SIG-M5 (cell line): ENCODE measurements around the gene PPP2R2C.

Experiments used
- DNase-seq: peaks from one replicate; lab custom pipeline; 2025; lab: John Stamatoyannopoulos, UW

Gene PPP2R2C

GRCh38 chr4:6472387-6473263 lies at the start of gene PPP2R2C:
PPP2R2C (minus strand) TSS chr4:6472614; CDS start chr4:6472229, 385 bp downstream.
- no peak for DNase-seq

- DNase-seq, result no peak
These were observed 48.6 kb upstream of the PPP2R2C start for GRCh38 chr4:6520978-6521377.

DNA sequence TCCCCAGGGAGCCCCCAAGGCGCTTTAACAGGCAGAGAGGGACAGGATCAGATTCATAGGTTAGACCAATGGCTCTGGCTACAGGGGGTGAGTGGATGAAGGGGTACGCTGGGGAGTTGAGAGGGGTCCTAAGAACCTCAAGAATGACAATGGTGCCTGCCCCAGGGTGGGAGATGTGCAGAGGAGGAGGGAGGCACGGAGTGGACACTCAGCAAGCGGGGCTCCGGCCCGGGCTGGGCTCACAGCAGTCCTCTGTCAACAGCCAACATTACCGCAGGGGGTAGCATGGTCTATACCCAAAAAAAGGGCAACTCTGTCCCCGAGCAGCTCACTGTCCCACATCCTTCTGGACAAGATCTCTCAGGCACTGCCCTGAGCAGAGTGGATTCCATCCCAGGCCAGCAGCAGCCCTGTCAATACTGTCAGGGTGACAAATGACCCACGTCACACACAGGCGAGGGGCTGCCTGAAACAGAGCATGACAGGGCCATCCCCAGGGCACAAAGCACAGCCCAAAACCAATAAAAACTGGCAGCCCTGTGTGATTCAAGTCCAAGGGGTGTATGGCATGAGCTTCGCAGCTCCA lies 47.7 kb upstream of the PPP2R2C start:
- DNase-seq, result no peak

- no peak for DNase-seq
These were observed 44.8 kb upstream of the PPP2R2C start for GRCh38 chr4:6517171-6517570.

DNA sequence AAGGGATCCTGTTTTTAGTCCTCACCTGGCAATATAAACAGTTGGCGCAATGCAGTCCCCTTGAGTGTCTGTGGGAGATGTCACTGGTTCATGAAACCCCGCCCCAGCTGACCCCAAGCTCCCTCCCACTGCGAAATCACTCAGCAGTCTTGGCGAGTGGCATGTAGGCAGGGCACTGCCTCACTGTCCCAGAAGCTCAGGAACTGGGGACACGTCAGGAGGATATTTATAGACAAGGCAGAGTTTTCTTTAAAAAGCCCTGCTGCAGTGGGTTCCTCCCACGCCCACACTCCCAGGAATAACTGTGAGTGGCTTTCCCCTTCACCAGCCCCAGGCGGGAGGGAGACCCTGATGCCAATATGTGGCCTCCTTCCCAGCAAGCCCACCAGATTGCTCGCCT lies 44.3 kb upstream of the PPP2R2C start:
- no peak for DNase-seq

GRCh38 chr4:6516281-6516680 lies 43.9 kb upstream of the PPP2R2C start:
- DNase-seq, result no peak

DNA sequence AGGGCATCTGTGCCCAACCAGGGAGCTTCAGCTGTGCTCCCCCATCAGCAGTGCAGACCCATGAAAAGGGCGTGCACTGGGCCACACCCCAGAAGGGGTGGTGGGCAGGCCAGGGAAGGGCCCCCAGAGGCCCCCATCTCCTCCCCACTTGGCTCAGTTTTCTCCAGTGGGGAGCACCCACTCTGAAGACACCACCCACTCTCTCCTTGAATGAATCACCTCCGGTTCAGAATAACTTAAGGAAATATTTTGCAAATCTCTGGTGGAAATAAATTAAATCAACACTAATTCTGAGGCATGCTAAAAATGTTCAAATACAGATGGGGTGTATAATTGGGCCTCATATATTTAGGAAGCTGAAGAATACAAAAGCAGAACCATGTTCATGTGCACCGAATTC lies 41.3 kb upstream of the PPP2R2C start:
- no peak for DNase-seq

- no peak for DNase-seq
These were observed 37.2 kb upstream of the PPP2R2C start for GRCh38 chr4:6509587-6509986.

- no peak for DNase-seq
These were observed 34.9 kb upstream of the PPP2R2C start for GRCh38 chr4:6507345-6507744.

GRCh38 chr4:6506616-6507140 lies 34.3 kb upstream of the PPP2R2C start:
- no peak for DNase-seq

- DNase-seq, result no peak
These were observed 32.6 kb upstream of the PPP2R2C start for GRCh38 chr4:6504900-6505496.

DNA sequence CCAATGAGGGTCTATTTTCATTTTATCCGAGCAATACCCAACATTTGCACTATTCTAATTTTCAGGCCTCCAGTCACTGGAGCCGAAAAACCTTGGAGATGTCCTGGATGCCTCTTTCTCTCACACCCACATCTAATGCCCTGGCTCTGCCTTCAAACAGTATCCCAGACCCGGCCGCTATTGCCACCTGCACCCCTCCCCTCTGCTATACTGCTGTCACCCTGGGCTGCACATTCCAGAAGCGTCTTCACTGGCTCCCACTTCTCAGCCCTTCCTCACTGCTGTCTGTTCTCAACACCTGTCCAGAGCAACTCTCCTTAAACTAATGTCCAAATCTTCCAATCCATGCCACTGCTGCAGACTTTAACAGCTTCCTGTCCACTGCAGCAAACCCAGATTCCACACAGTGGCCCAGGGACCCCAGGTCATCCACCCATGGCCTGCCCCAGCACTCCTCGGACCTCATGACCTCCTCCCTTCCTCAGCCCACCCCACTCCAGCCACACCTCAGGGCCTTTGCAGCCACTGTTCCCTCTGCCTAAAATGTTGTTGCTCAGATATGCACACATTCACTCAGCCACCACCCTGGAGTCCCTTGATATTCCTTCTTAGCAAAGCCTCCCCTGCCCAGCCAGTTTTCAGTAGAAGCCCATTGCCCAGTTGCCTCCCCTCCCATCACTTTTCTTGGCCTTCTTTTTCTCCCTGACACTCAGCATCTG lies 30.5 kb upstream of the PPP2R2C start:
- DNase-seq, result no peak

DNA sequence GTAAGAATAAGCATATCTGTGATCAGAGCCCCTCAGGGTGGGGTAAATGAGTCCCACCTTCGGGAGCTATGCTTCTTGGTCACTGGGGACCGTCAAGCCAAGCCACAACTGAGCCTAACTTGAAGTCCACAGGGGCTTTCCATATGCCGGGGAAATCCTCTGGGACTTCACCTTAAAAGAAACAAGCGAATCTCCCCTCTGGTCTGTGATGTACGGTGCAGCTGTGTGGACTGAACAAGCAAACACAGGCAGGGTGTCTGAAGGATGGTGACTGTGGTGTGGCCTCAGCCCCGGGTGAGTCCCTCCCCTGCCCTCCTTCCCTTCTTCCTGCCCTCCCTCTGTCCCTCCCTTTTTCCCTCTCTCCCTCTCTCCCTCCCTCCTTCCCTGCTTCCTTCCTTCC lies 29.7 kb upstream of the PPP2R2C start:
- no peak for DNase-seq

GRCh38 chr4:6501171-6501570 lies 28.8 kb upstream of the PPP2R2C start:
- DNase-seq, result no peak

- DNase-seq, result no peak
These were observed 28.2 kb upstream of the PPP2R2C start for GRCh38 chr4:6500481-6501140.

GRCh38 chr4:6499238-6499600 lies 26.8 kb upstream of the PPP2R2C start:
- DNase-seq, result no peak

DNA sequence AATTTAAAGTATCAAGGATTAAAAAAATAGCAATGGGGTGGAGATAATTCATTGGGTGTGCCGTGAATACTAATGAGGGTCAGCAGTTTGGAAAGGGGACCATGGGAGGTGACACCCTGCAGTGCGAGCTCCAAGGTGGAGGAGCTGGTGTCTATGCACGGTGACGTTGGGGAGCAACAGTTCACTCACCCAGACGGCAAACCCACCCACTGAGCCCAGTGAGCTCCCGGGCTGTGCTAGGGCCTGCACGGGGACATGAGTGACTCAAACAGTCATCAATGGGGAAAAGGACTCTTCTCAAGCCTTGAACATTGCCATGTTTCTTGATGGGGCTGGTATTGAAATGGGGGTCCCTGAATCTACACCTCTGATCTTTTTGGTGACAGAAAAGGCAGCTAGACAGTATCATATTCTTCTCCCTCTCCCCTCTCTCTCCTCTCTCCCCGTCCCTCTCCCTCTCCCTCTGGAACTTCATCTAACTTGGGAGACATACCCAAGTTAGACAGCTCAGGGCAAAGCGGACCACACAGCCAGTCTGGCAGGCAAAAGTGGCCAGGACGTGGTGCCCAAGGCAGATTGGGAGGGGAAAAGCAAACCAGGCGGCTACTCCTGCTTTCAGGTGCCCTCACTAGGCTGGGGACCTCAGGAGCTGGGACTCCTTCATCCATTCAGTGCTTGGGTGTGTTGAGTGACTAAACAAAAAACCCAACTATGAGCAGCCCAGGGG lies 26.3 kb upstream of the PPP2R2C start:
- no peak for DNase-seq

- no peak for DNase-seq
These were observed 25.4 kb upstream of the PPP2R2C start for GRCh38 chr4:6497796-6498195.

GRCh38 chr4:6495736-6496135 lies 23.3 kb upstream of the PPP2R2C start:
- no peak for DNase-seq

DNA sequence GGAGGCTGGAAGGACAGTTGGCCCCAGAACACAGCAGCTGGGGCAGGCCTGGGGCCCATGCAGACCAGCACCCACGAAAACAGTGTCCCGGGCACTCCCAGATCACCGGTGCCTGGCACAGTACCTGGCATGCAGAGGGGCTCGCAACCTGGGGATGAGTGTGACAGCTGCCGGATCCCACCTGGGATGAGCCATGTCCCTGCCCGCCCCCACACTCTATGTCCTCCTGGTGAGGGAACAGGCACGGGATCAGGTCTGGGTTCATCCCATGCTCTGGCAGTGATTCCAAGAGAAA lies 22.8 kb upstream of the PPP2R2C start:
- DNase-seq, result no peak
